Esophagus (tissue), 2 donors: Measurements from ENCODE around the gene SHROOM3. TPM values are rescaled to one million over a fixed set of nuclear protein-coding genes. Genes with fewer than 3 reads are reported as not detected.

Experiments used
- H3K27ac ChIP-seq, 2 donors: one replicate each; pipeline ENCODE4 v1.5.1; 2013; ENCODE audit warnings: low read depth in 2 of 2, mild to moderate bottlenecking in 2 of 2, inconsistent platforms in 1 of 2, low read length in 1 of 2, moderate library complexity in 1 of 2
- H3K27me3 ChIP-seq, 2 donors: one replicate each; pipeline ENCODE4 v1.6.1; 2013; ENCODE audit warnings: low read length in 2 of 2, control low read depth in 1 of 2, mild to moderate bottlenecking in 1 of 2; ENCODE audit not compliant: insufficient read depth in 2 of 2, control insufficient read depth in 1 of 2
- H3K36me3 ChIP-seq, 2 donors: one replicate each; pipeline ENCODE4 v1.6.1; 2013; ENCODE audit warnings: low read length in 1 of 2; ENCODE audit not compliant: control insufficient read depth in 2 of 2, insufficient read depth in 2 of 2
- H3K4me1 ChIP-seq, 2 donors: one replicate each; pipeline ENCODE4 v1.6.1; 2013; ENCODE audit warnings: low read length in 1 of 2; ENCODE audit not compliant: control insufficient read depth in 2 of 2, insufficient read depth in 2 of 2
- H3K4me3 ChIP-seq, 2 donors: one replicate each; pipeline ENCODE4 v1.5.1; 2013; ENCODE audit warnings: low read length in 2 of 2, mild to moderate bottlenecking in 2 of 2, low read depth in 1 of 2, moderate library complexity in 1 of 2
- H3K9me3 ChIP-seq, 2 donors: one replicate each; pipeline ENCODE4 v1.6.1; 2013; ENCODE audit warnings: mild to moderate bottlenecking in 2 of 2, low read depth in 1 of 2, low read length in 1 of 2, moderate library complexity in 1 of 2; ENCODE audit not compliant: control insufficient read depth in 2 of 2, insufficient read depth in 1 of 2
- WGBS, 2 donors: extraction: QIAGEN DNeasy Blood & Tissue Kit; methylation state at CpG; one replicate each; pipeline ENCODE4 v1.1.7; 2013; 5-methylcytosine and 5-hydroxymethylcytosine counted together
- polyA plus RNA-seq, 2 donors: library from polyadenylated mRNA; stranded (reverse); fragments of 200-250 nt; gene quantifications; one replicate each; pipeline ENCODE4 v1.2.3, GENCODE V29; 2013
- donor health status: healthy with polysubstance abuse.
- donor health status: Bipolar disorder and iron deficiency.

Gene SHROOM3
- polyA plus RNA-seq, 2 donors = 14.2 to 15.3 TPM

DNA sequence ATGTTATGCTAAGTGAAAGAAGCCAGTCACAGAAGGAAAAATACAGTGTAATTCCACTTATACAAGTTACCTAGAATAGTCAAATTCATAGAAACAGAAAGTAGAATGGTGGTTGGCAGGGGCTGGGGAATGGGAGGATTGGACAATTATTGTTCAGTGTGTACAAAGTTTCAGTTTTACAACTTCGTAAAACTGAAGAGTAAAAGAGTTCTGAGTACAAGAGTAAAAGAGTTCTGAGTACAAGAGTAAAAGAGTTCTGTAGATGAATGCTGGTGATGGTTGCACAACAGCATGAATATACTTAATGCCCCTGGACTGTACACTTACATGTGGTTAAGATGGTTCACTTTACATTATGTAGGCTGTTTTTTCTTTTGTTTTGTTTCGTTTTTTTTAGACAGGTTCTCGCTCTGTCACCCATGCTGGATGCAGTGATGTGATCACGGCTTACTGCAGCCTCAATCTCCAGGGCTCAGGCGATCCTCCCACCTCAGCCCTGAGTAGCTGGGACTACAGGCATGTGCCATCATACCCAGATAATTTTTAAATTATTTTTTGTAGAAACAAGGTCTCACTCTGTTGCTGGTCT lies 232.0 kb downstream of the SHROOM3 start:
- Histone ChIP-seq H3K9me3 (no peaks in the 10 kb centered on the region), H3K27ac (no peak overlapping the region), H3K4me1 (no peaks in the 10 kb centered on the region), H3K27me3 (no peaks in the 10 kb centered on the region), H3K36me3 (no peaks in the 10 kb centered on the region), H3K4me3 (no peak overlapping the region)
- 81 to 84% methylated on average over 5 of the region's 5 CpGs for WGBS, 2 donors

DNA sequence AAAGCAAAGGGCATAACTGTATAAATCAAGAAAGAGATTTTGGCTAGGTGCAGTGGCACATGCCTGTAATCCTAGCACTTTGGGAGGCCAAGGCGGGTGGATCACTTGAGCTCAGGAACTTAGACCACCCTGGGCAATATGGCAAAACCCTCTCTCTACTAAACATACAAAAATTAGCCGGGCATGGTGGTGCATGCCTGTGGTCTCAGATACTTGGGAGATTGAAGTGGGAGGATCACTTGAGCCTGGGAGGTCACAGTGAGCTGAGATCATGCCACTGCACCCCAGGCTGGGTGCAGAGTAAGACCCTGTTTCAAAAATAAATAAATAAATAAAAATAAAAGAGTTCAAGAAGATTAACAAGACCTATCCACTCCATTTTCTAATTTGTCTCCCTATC lies 235.6 kb downstream of the SHROOM3 start:
- no peaks in the 10 kb centered on the region for H3K9me3 ChIP-seq
- WGBS, 2 donors = 71 to 88% methylated on average over 2 of the region's 2 CpGs

GRCh38 chr4:76673362-76673761 lies 238.3 kb downstream of the SHROOM3 start:
- Histone ChIP-seq H3K4me1 (no peaks in the 10 kb centered on the region), H3K36me3 (no peaks in the 10 kb centered on the region), H3K4me3 (no peak overlapping the region), H3K27ac (no peak overlapping the region), H3K9me3 (no peaks in the 10 kb centered on the region), H3K27me3 (no peaks in the 10 kb centered on the region)
- WGBS, 2 donors = 94 to 98% methylated on average over 1 of the region's 1 CpG

More for the DNA sequence above, 235.6 kb downstream of the SHROOM3 start:
- H3K4me3 ChIP-seq = no peak overlapping the region
- no peaks in the 10 kb centered on the region for H3K36me3 ChIP-seq
- no peaks in the 10 kb centered on the region for H3K4me1 ChIP-seq
- H3K27me3 ChIP-seq = no peaks in the 10 kb centered on the region
- no peak overlapping the region for H3K27ac ChIP-seq

DNA sequence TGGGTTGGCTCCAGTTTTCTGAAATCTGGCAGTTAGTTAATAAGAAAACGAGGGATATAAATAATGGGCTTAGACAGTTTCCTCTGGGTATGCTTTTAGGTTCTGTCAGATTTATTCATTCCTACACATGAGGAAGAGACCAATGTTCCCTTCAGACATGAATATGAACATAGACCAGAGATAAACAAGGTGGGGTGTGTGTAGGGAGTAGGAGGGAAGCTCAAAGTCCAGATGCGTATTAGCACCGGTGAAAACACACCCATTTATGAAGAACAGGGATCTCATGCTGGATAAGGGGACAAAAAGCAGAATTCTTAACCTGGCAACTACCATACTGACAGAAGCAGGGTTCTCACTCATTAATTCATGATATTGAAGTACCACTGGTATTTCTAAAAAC lies 240.0 kb downstream of the SHROOM3 start:
- H3K27ac ChIP-seq = no peak overlapping the region

GRCh38 chr4:76677571-76678326 lies 242.7 kb downstream of the SHROOM3 start:
- no peaks in the 10 kb centered on the region for H3K9me3 ChIP-seq
- no peaks in the 10 kb centered on the region for H3K27me3 ChIP-seq
- H3K36me3 ChIP-seq = peaks cover 0 to 3% of the 10 kb centered on the region in 2 donors
- 71 to 77% methylated on average over 7 of the region's 7 CpGs for WGBS, 2 donors
- H3K27ac ChIP-seq = no peak overlapping the region
- no peak overlapping the region for H3K4me3 ChIP-seq
- peaks cover 0 to 2% of the 10 kb centered on the region in 2 donors for H3K4me1 ChIP-seq

More for the DNA sequence above, 240.0 kb downstream of the SHROOM3 start:
- 87 to 92% methylated on average over 3 of the region's 3 CpGs for WGBS, 2 donors
- H3K27me3 ChIP-seq = no peaks in the 10 kb centered on the region
- peaks cover 0 to 2% of the 10 kb centered on the region in 2 donors for H3K4me1 ChIP-seq
- H3K9me3 ChIP-seq = no peaks in the 10 kb centered on the region
- no peak overlapping the region for H3K4me3 ChIP-seq
- H3K36me3 ChIP-seq = no peaks in the 10 kb centered on the region

DNA sequence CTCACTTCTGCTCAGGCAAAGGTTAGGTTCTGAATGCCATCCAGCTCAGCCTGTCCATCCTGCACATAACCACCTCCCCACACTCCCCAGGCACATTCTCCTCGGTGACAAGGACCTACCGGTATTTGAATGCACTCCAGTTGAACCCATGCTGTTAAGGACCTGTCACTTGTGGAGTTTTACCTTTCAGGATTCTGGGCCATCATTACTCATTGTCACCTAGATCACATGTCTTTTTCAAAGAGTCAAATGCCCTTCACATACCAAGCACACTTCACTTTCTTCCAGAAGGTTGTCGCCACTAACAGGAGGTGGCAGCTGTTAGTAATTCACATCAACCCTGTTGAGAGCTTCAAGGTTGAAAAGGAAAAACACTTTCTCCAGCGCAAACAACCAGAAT lies 244.7 kb downstream of the SHROOM3 start:
- Histone ChIP-seq H3K4me3 (no peak overlapping the region), H3K27me3 (no peaks in the 10 kb centered on the region), H3K4me1 (peaks cover 0 to 2% of the 10 kb centered on the region in 2 donors), H3K9me3 (no peaks in the 10 kb centered on the region), H3K27ac (no peak overlapping the region), H3K36me3 (peaks cover 0 to 3% of the 10 kb centered on the region in 2 donors)
- whole genome bisulfite sequencing, 2 donors = 72 to 85% methylated on average over 4 of the region's 4 CpGs

GRCh38 chr4:76680952-76681351 lies 245.9 kb downstream of the SHROOM3 start:
- Histone ChIP-seq H3K27me3 (no peaks in the 10 kb centered on the region), H3K36me3 (peaks cover 0 to 3% of the 10 kb centered on the region in 2 donors), H3K9me3 (no peaks in the 10 kb centered on the region), H3K4me3 (no peak overlapping the region), H3K27ac (no peak overlapping the region), H3K4me1 (peaks cover 0 to 2% of the 10 kb centered on the region in 2 donors)

- H3K9me3 ChIP-seq = no peaks in the 10 kb centered on the region
- no peak overlapping the region for H3K4me3 ChIP-seq
- H3K36me3 ChIP-seq = peaks cover 0 to 3% of the 10 kb centered on the region in 2 donors
- no peaks in the 10 kb centered on the region for H3K27me3 ChIP-seq
- H3K4me1 ChIP-seq = peaks cover 0 to 2% of the 10 kb centered on the region in 2 donors
- 46 to 57% methylated on average over 1 of the region's 1 CpG for WGBS, 2 donors
- H3K27ac ChIP-seq = no peak overlapping the region
These were observed 247.0 kb downstream of the SHROOM3 start for GRCh38 chr4:76681996-76682395.

- peaks cover 0 to 3% of the 10 kb centered on the region in 2 donors for H3K36me3 ChIP-seq
- H3K27me3 ChIP-seq = no peaks in the 10 kb centered on the region
- no peak overlapping the region for H3K27ac ChIP-seq
- H3K9me3 ChIP-seq = no peaks in the 10 kb centered on the region
- no peak overlapping the region for H3K4me3 ChIP-seq
- 68 to 84% methylated on average over 3 of the region's 3 CpGs for WGBS, 2 donors
- peaks cover 0 to 2% of the 10 kb centered on the region in 2 donors for H3K4me1 ChIP-seq
These were observed 248.1 kb downstream of the SHROOM3 start for GRCh38 chr4:76683144-76683543.
